IgD-negative memory B cell (primary cell): ENCODE measurements around the gene OR4S1. TPM values are rescaled to one million over a fixed set of nuclear protein-coding genes. Genes with fewer than 3 reads are reported as not detected.

Source experiments
- polyA plus RNA-seq: library from polyadenylated mRNA; unstranded; fragments of 300-500 nt; fragmentation: Illumina TruSeq; gene quantifications from one replicate; pipeline ENCODE4 v1.2.3, GENCODE V29; 2021

Gene OR4S1
- polyA plus RNA-seq, 1 donor from 2014 or later, result not detected

Other genes with a start within 250 kb of the OR4S1 start
- not detected for gene OR4B1, start 89.4 kb upstream of the OR4S1 start, polyA plus RNA-seq
- not detected for gene OR4X2, start 61.1 kb upstream of the OR4S1 start, polyA plus RNA-seq
- not detected for gene OR4X1, start 42.4 kb upstream of the OR4S1 start, polyA plus RNA-seq
- gene OR4C3, start 18.7 kb downstream of the OR4S1 start, polyA plus RNA-seq, result not detected
- not detected for gene OR4C5, start 60.2 kb downstream of the OR4S1 start, polyA plus RNA-seq
- not detected for gene OR4A47, start 182.6 kb downstream of the OR4S1 start, polyA plus RNA-seq